ENCODE data around the gene LIPN. TPM values are rescaled to one million over a fixed set of nuclear protein-coding genes. Genes with fewer than 3 reads are reported as not detected.

Gene LIPN
- total RNA-seq, 1 donor from 2014 or later, result 1.0 TPM

- no peak overlapping the region for H3K4me3 ChIP-seq
- H3K36me3 ChIP-seq, result no peaks in the 10 kb centered on the region
- ATAC-seq (no peak), DNase-seq (no peak)
- H3K4me1 ChIP-seq, result no peaks in the 10 kb centered on the region
- no peaks in the 10 kb centered on the region for H3K9me3 ChIP-seq
- no peak overlapping the region for H3K27ac ChIP-seq
- TF ChIP-seq CTCF (IDR thresholded peaks at IDR 0.05), result no peak
- no peaks in the 10 kb centered on the region for H3K27me3 ChIP-seq
- intact Hi-C loops (cut with DNase I), result no loop called here
Observed at GRCh38 chr10:88813200-88813599, 53.4 kb downstream of the LIPN start.

GRCh38 chr10:88819290-88819689, 59.5 kb downstream of the LIPN start:
- H3K4me1 ChIP-seq, result no peaks in the 10 kb centered on the region
- no peak for TF ChIP-seq CTCF (IDR thresholded peaks at IDR 0.05)
- no peaks in the 10 kb centered on the region for H3K9me3 ChIP-seq
- DNase-seq, result no peak
- intact Hi-C loops (cut with DNase I), result no loop called here
- H3K4me3 ChIP-seq, result no peak overlapping the region
- ATAC-seq, result no peak
- no peaks in the 10 kb centered on the region for H3K27me3 ChIP-seq
- H3K36me3 ChIP-seq, result no peaks in the 10 kb centered on the region
- no peak overlapping the region for H3K27ac ChIP-seq

GRCh38 chr10:88820748-88821401, 61.1 kb downstream of the LIPN start:
- ATAC-seq, result no peak

GRCh38 chr10:88826388-88826787, 66.6 kb downstream of the LIPN start:
- H3K9me3 ChIP-seq, result no peaks in the 10 kb centered on the region
- intact Hi-C loops (cut with DNase I), result no loop called here
- no peaks in the 10 kb centered on the region for H3K36me3 ChIP-seq
- no peak for TF ChIP-seq CTCF (IDR thresholded peaks at IDR 0.05)
- no peak overlapping the region for H3K27ac ChIP-seq
- H3K4me1 ChIP-seq, result no peaks in the 10 kb centered on the region
- H3K4me3 ChIP-seq, result no peak overlapping the region
- ATAC-seq (no peak), DNase-seq (no peak)
- no peaks in the 10 kb centered on the region for H3K27me3 ChIP-seq

More at GRCh38 chr10:88820748-88821401, 61.1 kb downstream of the LIPN start:
- Histone ChIP-seq H3K4me1 (no peaks in the 10 kb centered on the region), H3K27ac (no peak overlapping the region), H3K9me3 (no peaks in the 10 kb centered on the region), H3K27me3 (no peaks in the 10 kb centered on the region), H3K4me3 (no peak overlapping the region), H3K36me3 (no peaks in the 10 kb centered on the region)
- no peak for DNase-seq
- no peak for TF ChIP-seq CTCF (IDR thresholded peaks at IDR 0.05)
- intact Hi-C loops (cut with DNase I), result no loop called here

- no peak for TF ChIP-seq CTCF (IDR thresholded peaks at IDR 0.05)
- no peak for ATAC-seq
- no peak for DNase-seq
- Histone ChIP-seq H3K27ac (no peak overlapping the region), H3K36me3 (no peaks in the 10 kb centered on the region), H3K27me3 (no peaks in the 10 kb centered on the region), H3K9me3 (no peaks in the 10 kb centered on the region), H3K4me3 (no peak overlapping the region), H3K4me1 (no peaks in the 10 kb centered on the region)
- intact Hi-C loops (cut with DNase I), result no loop called here
Observed at GRCh38 chr10:88827671-88828070, 67.9 kb downstream of the LIPN start.

GRCh38 chr10:88828310-88828709, 68.5 kb downstream of the LIPN start:
- intact Hi-C loops (cut with DNase I), result no loop called here
- Histone ChIP-seq H3K9me3 (no peaks in the 10 kb centered on the region), H3K27ac (no peak overlapping the region), H3K4me3 (no peak overlapping the region), H3K36me3 (no peaks in the 10 kb centered on the region), H3K27me3 (no peaks in the 10 kb centered on the region), H3K4me1 (no peaks in the 10 kb centered on the region)
- ATAC-seq (no peak), DNase-seq (no peak)
- TF ChIP-seq CTCF (IDR thresholded peaks at IDR 0.05), result no peak
